Measurements from ENCODE around the gene ZBTB39. TPM values are rescaled to one million over a fixed set of nuclear protein-coding genes. Genes with fewer than 3 reads are reported as not detected.
A peak's percentile ranks its signal among the peaks of the same experiment; 100 is the strongest.

ZBTB39 gene
- total RNA-seq, 4 donors from 2014 or later, result 7.6 to 13.0 (median 10.9) TPM

DNA sequence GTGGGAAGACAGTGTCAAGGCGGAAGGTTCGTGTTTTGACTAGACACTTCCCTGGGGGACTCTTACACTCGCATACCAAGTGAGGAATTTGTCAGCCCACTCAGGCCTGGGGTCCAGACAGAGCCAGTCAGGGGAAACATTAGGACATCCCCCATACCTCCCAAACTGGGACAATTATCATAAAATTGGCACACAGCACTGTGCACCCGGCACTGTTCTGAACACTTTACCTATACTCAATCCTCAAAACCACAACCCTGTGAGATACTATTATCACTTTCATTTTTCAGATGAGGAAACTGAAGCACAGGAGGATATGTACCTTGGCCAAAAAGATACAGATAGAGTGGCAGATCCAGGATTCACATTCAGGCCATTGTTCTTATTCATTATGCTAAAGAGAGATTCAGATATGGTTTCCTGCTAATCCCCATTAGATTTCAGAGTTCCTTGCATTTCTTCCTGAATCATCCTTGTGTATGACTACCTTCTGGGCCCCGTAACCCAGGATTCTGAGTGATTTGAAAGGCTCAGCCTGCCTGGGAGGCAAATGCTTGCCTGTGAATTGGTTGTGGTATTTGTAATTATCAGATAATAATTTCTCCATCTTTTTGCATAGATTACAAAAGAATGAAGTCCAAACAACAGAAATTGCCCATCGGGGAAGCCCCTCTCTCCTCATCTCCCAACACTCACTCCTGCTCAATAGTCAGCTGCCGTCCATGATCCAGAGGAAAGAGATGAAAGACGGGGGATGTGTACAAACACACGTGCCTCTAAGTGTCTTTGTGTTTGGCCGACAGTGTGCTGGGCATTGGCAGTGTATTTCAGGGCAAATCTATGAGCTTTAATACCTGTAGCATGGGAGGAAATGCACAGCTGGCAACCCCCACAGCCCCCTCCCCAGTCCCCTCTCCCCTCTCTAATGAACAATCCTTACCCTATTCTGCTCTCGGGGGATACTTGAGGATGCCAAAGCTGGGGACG is 5.4 kb upstream of the ZBTB39 start:
- no peak for DNase-seq
- Histone ChIP-seq H3K36me3 (no peaks in the 10 kb centered on the region), H3K27me3 (no peaks in the 10 kb centered on the region), H3K9me3 (no peaks in the 10 kb centered on the region), H3K4me1 (peaks cover 0 to 3% of the 10 kb centered on the region in 2 donors), H3K27ac (no peak overlapping the region), H3K4me3 (no peak overlapping the region)
- TF ChIP-seq POLR2A (IDR thresholded peaks at IDR 0.05), result no peak
- TF ChIP-seq, protein P1, sequence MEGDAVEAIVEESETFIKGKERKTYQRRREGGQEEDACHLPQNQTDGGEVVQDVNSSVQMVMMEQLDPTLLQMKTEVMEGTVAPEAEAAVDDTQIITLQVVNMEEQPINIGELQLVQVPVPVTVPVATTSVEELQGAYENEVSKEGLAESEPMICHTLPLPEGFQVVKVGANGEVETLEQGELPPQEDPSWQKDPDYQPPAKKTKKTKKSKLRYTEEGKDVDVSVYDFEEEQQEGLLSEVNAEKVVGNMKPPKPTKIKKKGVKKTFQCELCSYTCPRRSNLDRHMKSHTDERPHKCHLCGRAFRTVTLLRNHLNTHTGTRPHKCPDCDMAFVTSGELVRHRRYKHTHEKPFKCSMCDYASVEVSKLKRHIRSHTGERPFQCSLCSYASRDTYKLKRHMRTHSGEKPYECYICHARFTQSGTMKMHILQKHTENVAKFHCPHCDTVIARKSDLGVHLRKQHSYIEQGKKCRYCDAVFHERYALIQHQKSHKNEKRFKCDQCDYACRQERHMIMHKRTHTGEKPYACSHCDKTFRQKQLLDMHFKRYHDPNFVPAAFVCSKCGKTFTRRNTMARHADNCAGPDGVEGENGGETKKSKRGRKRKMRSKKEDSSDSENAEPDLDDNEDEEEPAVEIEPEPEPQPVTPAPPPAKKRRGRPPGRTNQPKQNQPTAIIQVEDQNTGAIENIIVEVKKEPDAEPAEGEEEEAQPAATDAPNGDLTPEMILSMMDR (IDR thresholded peaks at IDR 0.05), result no peak
- intact Hi-C loops (cut with DNase I; ENCODE audit: low total_unique reads), result no loop called here

DNA sequence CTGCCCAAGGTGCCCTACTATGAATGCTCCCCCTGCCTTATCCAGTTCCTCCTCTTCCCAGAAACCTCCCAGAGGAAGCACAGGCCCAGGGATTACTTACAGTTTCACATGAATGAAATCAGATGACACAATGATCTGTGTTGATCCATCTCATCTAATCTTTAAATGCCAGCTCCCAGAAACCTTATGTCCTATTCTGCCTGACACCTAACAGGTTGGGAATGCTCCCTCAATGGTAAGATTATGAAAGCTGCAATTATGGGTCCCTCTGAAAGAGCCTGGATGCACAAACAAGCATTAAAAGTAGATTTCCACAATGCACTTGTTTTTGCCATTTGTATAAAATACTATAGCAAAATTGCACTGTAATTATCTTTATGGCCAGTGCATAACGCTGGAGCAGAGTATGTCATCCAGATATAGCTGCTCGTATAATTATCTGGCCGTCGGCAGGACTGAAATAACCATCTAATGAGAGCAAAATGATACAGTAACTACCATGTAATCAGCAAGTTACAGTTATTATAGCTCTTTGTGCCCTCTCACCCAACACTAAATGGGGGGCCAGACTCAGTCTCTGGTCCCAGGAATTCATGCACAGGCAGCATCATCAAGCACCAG is 4.4 kb upstream of the ZBTB39 start:
- intact Hi-C loops (cut with DNase I; ENCODE audit: low total_unique reads), result no loop called here
- H3K27me3 ChIP-seq, result no peaks in the 10 kb centered on the region
- H3K36me3 ChIP-seq, result no peaks in the 10 kb centered on the region
- H3K4me3 ChIP-seq, result no peak overlapping the region
- no peak for DNase-seq
- TF ChIP-seq, protein P1 (IDR thresholded peaks at IDR 0.05), result no peak
- no peak for TF ChIP-seq POLR2A (IDR thresholded peaks at IDR 0.05)
- no peak overlapping the region for H3K27ac ChIP-seq
- peaks cover 0 to 4% of the 10 kb centered on the region in 2 donors for H3K4me1 ChIP-seq
- no peaks in the 10 kb centered on the region for H3K9me3 ChIP-seq

DNA sequence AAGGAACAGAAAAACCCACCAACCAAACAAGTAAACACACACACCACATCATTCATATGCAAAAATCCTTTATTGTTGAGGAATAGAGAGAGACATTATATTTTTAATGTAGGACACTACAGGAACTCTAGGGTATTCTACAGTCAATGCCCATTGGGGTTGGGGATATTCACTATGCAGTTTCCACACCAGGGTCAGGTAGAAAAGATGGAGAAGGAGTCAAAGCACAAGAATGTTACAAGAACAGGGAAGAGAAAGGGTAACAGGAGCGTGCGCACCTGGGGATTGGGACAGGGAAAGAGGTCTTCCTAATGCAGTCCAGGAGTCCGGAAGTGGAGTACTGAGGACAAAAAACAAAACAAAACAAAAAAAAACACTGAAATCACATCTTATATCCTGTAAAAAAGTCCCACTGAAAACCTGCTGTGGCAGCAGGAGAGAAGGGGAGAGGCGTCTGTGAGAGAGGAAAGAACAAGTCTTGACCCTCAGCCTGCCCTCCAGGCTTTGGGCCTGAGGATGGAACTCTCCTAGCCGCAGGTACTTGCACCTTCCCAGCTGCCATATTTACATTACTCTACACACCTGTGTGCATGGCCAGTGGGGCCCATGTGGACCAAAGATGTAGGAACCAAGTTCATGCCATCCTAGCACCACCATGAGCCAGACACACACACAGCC is 3.7 kb upstream of the ZBTB39 start:
- H3K4me3 ChIP-seq, result no peak overlapping the region
- H3K27ac ChIP-seq, result no peak overlapping the region
- intact Hi-C loops (cut with DNase I; ENCODE audit: low total_unique reads), result no loop called here

DNA sequence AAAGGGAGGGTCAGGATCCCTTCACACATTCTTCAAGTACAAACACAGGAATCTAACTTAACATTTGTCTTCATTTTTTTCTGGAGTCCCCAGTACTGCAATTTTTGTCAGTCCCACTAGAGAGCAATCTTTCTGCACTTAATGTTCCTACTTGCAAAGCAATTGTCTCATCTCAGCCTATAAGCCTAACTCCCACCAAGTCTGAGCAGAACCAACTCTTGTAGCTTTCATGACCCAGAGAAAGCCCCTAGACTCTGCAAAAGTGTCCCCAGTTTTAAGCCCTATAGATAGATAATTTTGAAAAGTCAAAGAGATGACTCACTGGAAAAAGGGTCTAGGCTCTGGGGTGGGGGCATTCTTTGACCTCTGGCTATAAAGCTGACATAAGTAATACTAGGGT is 1.8 kb upstream of the ZBTB39 start:
- TF ChIP-seq, protein P1 (IDR thresholded peaks at IDR 0.05), result peak; percentile 21 to 59 (median 54)
- no peak for TF ChIP-seq POLR2A (IDR thresholded peaks at IDR 0.05)
- Histone ChIP-seq H3K9me3 (no peaks in the 10 kb centered on the region), H3K27ac (peak overlapping the region in 1 of 2 donors; percentile 11), H3K4me3 (no peak overlapping the region), H3K4me1 (peaks cover 0 to 4% of the 10 kb centered on the region in 2 donors), H3K27me3 (no peaks in the 10 kb centered on the region), H3K36me3 (no peaks in the 10 kb centered on the region)
- no peak for DNase-seq
- intact Hi-C loops (cut with DNase I; ENCODE audit: low total_unique reads), result no loop called here

More for the DNA sequence above, 3.7 kb upstream of the ZBTB39 start:
- no peaks in the 10 kb centered on the region for H3K36me3 ChIP-seq
- no peak for DNase-seq
- peaks cover 0 to 4% of the 10 kb centered on the region in 2 donors for H3K4me1 ChIP-seq
- TF ChIP-seq POLR2A (IDR thresholded peaks at IDR 0.05), result no peak
- TF ChIP-seq, protein P1 (IDR thresholded peaks at IDR 0.05), result no peak
- no peaks in the 10 kb centered on the region for H3K27me3 ChIP-seq
- H3K9me3 ChIP-seq, result no peaks in the 10 kb centered on the region
